Smooth muscle cell of trachea (primary cell): Measurements from ENCODE around the gene GRM5. TPM values are rescaled to one million over a fixed set of nuclear protein-coding genes. Genes with fewer than 3 reads are reported as not detected.

Experiments used
- total RNA-seq: library from RNA; depleted of rRNA; stranded (reverse); fragments of >200 nt; gene quantifications from 2 replicates; pipeline ENCODE4 v1.2.1, GENCODE V29; 2014

Gene GRM5
- not detected in 2 replicates for total RNA-seq

DNA sequence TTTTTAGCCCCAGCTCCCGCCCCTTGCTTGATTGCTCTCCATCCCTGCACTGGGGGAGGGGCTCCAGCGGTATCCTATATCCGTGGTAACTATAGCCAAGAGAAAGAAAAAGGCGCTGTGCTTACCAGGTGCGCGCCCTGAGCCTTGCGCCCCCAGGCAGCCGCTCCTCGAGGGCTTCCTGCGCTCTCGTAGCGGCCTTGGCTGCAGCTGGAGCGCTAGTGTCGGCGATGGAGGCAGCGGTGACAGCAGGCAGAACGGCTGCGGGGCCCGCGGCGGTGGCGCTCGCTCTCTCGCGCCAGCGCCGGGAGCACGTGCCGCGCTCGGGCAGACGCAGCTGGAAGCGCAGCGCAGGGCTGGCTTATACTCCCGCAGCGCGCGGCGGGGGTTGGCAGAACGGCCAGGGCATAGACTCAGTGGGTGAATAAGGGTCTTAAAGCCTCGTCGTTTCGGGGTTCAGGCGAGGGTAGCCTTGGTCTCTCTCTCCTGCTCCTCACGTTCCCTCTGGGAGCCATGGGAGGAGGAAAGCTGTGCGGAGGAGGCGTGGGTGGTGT is at the start of gene GRM5:
TSS of gene GRM5 (minus strand) at position 332 of the 551 bp plus-strand sequence. CDS start 18,110 bp downstream, outside the sequence.

Other genes with a start within 250 kb of the GRM5 start
- not detected in 2 replicates for gene TYR, start 111.9 kb upstream of the GRM5 start, total RNA-seq